ENCODE results near the gene GARIN3.
"Not testable (repeated sequence)": the region's sequence is repeated elsewhere in the genome, so short reads cannot be mapped to it uniquely, and the experiment has no call there.

The GARIN3 gene
- 0 to 0.19 (median 0.09) reads per million in 4 experiments for total RNA-seq

DNA sequence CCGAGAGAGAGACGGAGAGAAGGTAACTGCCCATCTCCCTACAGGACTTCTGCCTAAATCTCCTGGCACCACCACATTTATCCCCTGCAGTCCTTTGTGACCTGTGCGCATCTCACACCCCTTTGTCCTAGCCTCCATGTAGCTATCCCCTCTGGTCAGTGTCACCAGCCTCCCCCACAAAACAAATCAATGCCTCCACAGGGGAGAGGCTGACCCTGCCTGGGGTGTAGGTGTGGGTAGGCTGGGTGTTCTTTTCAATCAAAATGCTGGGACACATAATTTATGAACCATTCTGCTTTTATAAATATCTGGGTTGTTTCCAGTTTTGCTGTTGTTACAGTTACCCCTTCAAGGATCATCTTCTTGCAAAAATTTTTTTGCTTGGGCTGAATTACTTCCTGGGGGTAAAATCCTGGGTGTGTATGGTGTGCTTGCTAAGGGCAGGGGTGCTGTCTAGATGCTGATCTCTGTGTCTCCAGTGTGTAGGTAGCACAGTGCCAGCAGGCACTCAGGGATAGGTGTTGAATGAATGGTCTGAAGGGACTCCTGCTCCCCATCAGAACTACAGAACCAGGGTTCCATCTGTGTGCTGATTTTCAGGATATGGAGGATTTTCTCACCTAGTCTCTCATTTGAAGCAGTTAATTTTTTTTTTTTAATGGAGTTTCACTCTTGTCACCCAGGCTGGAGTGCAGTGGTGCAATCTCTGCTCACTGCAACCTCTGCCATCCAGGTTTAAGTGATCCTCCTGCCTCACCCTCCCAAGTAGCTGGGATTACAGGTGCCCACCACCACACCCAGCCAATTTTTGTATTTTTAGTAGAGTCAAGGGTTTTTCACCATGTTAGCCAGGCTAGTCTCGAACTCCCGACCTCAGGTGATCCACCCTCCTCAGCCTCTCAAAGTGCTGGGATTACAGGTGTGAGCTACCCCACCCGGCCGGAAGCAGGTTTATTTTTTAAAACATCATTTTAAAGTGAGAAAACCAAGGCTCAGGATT is at the start of gene GARIN3:
TSS of gene GARIN3 (minus strand) at position 51 of the 1,000 bp plus-strand sequence. CDS start 96 bp downstream, outside the sequence.
- no peak for DNase-seq

- DNase-seq, result no peak
Measured at GRCh38 chr5:157215514-157216167, 49.6 kb upstream of the GARIN3 start.

GRCh38 chr5:157214861-157215513 is 48.9 kb upstream of the GARIN3 start:
- no peak for DNase-seq

DNA sequence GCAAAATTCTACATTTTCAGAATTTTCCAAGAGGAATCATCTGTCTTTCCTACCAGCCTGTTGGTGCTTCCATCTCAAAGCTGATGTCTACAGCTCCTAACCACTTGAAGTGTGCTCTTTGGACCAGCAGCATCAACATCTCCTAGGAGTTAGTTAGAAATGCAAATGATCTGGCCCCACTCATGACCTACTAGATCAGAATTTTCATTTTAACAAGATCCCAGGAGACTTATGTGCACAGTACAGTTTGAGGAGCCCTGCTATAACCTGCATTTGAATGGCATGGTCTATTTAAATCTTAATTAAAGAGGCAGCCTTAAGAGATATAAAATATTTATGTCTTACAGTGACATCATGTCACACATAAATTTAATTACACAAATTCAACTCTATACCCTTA is 48.4 kb upstream of the GARIN3 start:
- DNase-seq, result no peak

DNA sequence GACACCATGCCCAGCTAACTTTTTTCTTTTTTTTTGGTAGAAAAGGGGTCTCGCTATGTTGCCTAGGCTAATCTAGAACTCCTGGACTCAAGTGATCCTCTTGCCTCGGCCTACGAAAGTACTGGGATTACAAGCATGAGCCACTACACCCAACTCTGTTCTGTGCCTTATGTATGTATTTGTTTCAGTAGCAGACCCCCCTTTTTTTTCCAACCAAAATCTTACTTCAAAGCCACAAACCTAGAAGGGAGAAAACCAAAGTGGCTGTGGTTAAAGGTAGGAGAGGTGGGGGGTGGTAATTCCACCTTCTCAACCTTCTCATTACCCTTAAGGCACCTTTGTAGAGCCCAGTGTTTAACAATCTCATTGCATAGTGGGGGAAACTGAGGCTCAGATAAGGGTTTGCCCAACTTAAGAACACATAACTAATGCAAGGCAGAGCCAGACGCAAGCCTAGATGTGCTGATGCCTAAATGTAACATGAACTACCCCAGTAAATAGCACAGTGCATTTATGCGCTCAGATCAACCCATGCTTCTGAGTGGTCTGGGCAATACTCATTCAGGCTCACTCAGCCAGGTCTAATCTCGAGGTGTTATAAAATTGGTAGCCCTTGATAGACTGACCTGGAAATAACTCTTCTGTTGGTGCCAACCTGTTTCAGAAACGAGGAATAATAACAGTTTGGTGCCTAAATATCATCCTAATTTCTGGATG is 47.6 kb upstream of the GARIN3 start:
- no peak for DNase-seq

GRCh38 chr5:157212307-157212706 is 46.2 kb upstream of the GARIN3 start:
- no peak for DNase-seq

- not testable (repeated sequence) for DNase-seq
Measured at GRCh38 chr5:157210652-157211051, 44.6 kb upstream of the GARIN3 start.

DNA sequence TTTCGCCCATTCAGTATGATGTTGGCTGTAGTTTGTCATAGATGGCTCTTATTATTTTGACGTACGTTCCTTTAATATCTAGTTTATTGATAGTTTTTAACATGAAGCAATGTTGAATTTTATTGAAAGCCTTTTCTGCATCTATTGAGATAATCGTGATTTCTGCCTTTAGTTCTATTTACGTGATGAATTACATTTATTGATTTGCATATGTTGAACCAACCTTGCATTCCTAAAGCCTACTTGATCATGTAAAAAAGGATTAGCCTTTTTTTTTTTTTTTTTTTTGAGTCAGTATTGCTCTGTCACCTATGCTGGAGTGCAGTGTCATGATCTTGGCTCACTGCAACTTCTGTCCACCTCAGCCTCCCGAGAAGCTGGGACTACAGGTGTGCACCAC is 39.6 kb upstream of the GARIN3 start:
- DNase-seq, result no peak

GRCh38 chr5:157204765-157205164 is 38.7 kb upstream of the GARIN3 start:
- DNase-seq, result no peak

DNA sequence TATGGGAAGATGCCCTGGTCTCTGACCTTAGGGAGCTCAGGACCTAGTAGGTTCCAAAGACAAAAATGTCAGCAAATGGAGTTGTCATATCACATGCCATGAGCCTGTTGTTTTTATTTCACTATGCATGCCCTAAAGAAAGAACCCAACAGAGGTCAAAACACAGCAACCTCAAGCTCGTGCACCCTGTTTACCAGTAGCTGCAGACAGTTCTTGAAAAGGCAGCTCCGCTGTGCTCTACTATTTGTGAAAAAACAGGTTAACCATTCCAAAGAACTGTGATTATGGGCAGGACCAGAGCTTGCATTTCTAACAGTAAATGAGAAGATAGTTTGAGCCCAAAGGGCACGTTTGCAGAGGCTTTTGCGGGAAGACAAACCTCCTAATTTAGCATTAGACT is 37.4 kb upstream of the GARIN3 start:
- no peak for DNase-seq

GRCh38 chr5:157201857-157202256 is 35.8 kb upstream of the GARIN3 start:
- no peak for DNase-seq

- peak; percentile 12 for DNase-seq
Measured at GRCh38 chr5:157198277-157198986, 32.4 kb upstream of the GARIN3 start.

GRCh38 chr5:157197086-157197485 is 31.0 kb upstream of the GARIN3 start:
- DNase-seq, result no peak

- no peak for DNase-seq
Measured at GRCh38 chr5:157196045-157196444, 30.0 kb upstream of the GARIN3 start.

GRCh38 chr5:157193699-157194424 is 27.8 kb upstream of the GARIN3 start:
- DNase-seq, result peak; percentile 18

DNA sequence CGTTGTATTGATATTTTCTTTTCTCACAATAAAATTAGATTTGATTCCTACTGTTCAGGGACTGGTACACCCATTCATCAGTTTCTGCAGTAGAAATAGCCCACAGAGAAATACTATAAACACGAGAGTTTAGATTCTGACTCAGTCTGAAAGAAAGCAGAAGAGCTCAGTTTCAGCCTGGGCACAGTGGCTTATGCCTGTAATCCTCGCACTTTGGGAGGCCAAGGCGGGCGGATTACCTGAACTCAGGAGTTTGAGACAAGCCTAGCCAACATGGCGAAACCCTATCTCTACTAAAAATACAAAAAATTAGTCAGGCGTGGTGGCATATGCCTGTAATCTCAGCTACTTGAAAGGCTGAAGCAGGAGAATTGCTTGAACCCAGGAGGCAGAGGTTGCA is 23.2 kb upstream of the GARIN3 start:
- no peak for DNase-seq

- no peak for DNase-seq
Measured at GRCh38 chr5:157188270-157188669, 22.2 kb upstream of the GARIN3 start.

DNA sequence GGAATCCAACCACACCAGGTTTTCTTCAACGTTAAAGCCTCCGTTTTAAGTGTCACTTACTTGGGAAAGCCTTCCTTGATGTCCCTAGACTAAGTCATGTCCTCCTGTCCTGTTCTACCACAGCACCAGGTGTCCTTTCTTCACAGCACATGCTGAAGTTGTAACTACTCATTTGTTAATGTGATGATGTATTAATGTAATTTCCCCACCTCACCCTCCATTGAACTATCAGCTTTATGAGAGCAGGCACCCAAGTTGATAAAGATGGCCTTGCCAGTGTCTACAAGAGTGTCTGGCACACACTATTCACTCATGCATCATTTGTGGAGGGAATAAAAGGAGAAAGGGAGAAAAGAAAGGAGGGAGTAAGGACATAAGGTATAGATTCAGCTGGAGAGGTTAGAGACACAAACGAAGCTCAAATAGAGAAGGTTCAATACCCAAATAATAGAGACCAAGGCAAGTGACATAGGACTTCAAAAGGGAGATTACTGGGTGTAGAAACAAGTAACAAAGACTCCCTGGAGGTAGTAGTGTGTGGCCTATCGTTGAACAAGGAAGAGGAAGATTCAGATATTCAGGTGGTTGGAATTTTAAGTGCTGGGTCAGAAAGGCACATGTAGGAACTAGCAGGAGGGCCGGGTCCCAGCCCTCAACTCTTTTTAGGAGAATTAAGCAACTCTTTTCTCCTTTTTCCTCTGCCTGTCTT is 21.1 kb upstream of the GARIN3 start:
- DNase-seq, result no peak

DNA sequence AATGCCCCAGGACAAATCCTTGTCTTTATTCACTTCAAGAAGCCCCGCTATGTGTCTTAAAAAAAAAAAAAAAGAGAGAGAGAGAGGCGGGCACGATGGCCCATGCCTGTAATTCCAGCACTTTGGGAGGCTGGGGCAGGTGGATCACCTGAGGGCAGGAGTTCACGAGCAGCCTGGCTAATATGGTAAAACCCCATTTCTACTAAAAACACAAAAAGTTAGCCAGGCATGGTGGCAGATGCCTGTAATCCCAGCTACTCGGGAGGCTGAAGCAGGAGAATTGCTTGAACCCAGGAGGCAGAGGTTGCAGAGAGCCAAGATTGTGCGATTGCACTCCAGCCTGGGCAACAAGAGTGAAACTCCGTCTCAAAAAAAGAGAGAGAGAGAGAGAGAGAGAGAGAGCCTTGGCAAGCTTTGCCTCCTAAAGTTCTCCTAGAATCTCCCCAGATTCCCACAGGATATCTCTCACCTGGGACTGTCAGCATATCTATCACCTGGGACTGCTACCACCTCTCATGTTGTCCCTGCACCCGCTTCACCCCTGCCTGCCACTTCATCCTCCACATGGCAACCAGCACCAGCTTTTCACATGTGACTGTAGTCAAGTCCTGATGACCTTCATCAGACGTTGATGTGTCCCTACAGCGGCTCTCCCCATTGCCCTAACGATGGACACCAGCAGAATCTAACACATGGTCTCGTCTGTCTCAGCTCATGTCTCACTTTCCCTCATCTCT is 20.4 kb upstream of the GARIN3 start:
- DNase-seq, result no peak

GRCh38 chr5:157185122-157185521 is 19.1 kb upstream of the GARIN3 start:
- DNase-seq, result not testable (repeated sequence)

Data from effector CD8-positive, alpha-beta T cell (primary cell).